GM06990 (cell line): ENCODE data around the gene M1AP.

ENCODE experiments used
- DNase-seq: peaks from one replicate; pipeline ENCODE4 v3.0.0-alpha.2; 2011; ENCODE audit not compliant: insufficient read length; ENCODE audit errors: extremely low read depth
- H3K27me3 ChIP-seq: replicated peaks from 2 replicates; pipeline ENCODE4 v1.6.0; 2011; ENCODE audit warnings: low read length; ENCODE audit not compliant: control insufficient read depth, insufficient read depth
- H3K36me3 ChIP-seq: 2 replicates; pipeline ENCODE4 v1.5.1; 2011; ENCODE audit warnings: low read length; ENCODE audit not compliant: control insufficient read depth, insufficient read depth
- H3K4me3 ChIP-seq: replicated peaks from 2 replicates; pipeline ENCODE4 v1.5.1; 2011; ENCODE audit warnings: low read depth, mild to moderate bottlenecking, control low read depth, low read length
- CTCF ChIP-seq: IDR thresholded peaks from 2 replicates; pipeline ENCODE4 v1.5.1; 2011; ENCODE audit warnings: low read length, control low read depth, mild to moderate bottlenecking, inconsistent platforms; ENCODE audit not compliant: insufficient read depth, poor library complexity, severe bottlenecking

Gene M1AP

GRCh38 chr2:74555610-74556103, 92.5 kb downstream of the M1AP start:
- DNase-seq, result no peak
- H3K4me3 ChIP-seq, result peak overlapping the region; percentile 83
- no peak for TF ChIP-seq CTCF
- H3K27me3 ChIP-seq, result no peaks in the 10 kb centered on the region
- peaks cover 14% of the 10 kb centered on the region for H3K36me3 ChIP-seq

- Histone ChIP-seq H3K36me3 (peaks cover 14% of the 10 kb centered on the region), H3K4me3 (peak overlapping the region; percentile 83), H3K27me3 (no peaks in the 10 kb centered on the region)
- peak; percentile 9 for TF ChIP-seq CTCF
- DNase-seq, result peak; percentile 76
These were observed 93.2 kb downstream of the M1AP start for GRCh38 chr2:74554820-74555531.

- Histone ChIP-seq H3K27me3 (no peaks in the 10 kb centered on the region), H3K4me3 (peak within 1 kb of the TSS; percentile 83), H3K36me3 (peaks cover 14% of the 10 kb centered on the region)
- no peak for TF ChIP-seq CTCF
- peak; percentile 87 for DNase-seq
These were observed 94.0 kb downstream of the M1AP start, which contains the start of the genes DOK1 and LOXL3 for GRCh38 chr2:74553892-74554819. TSS of gene DOK1 (plus strand) at chr2:74554720. CDS start at chr2:74554755, 35 bp downstream. TSS of gene LOXL3 (minus strand) at chr2:74553942. CDS start at chr2:74552634, 1,308 bp downstream.

GRCh38 chr2:74552914-74553811, 95.0 kb downstream of the M1AP start:
- Histone ChIP-seq H3K36me3 (peaks cover 9% of the 10 kb centered on the region), H3K27me3 (no peaks in the 10 kb centered on the region), H3K4me3 (peak overlapping the region; percentile 83)
- DNase-seq, result peak; percentile 51
- no peak for TF ChIP-seq CTCF
